IMR-90 (cell line): Measurements from ENCODE around the gene NLGN2. TPM values are rescaled to one million over a fixed set of nuclear protein-coding genes. Genes with fewer than 3 reads are reported as not detected.
A peak's percentile ranks its signal among the peaks of the same experiment; 100 is the strongest.

ENCODE experiments used
- ATAC-seq: fragments of 200-7000 bp; cut with Tn5 transposase; 2 replicates; pipeline ENCODE4 v1.9.1; 2020; ENCODE audit warnings: low read depth, mild to moderate bottlenecking, moderate library complexity
- BruUV-seq: library from RNA; stranded (reverse); fragments of 400-500 nt; replicated peaks from 2 replicates; lab custom pipeline; 2021; lab: Mats Ljungman, UMichigan
- CTCF ChIA-PET: fragments of 300-600 bp; formaldehyde crosslinking; extraction: SDS; loops from one replicate; lab custom pipeline; 2021; ENCODE audit warnings: antibody characterized with exemption; lab: Yijun Ruan, JAX
- POLR2A ChIA-PET: fragments of 300-600 bp; sonication (Branson Sonifier 250); formaldehyde crosslinking; loops from one replicate; lab custom pipeline; 2022; ENCODE audit warnings: antibody characterized with exemption; ENCODE audit not compliant: unreplicated experiment; lab: Charles Lee
- DNase-seq: peaks from one replicate; pipeline ENCODE4 v3.0.0; 2013
- H2AFZ ChIP-seq: replicated peaks from 2 replicates; pipeline ENCODE3; 2013; ENCODE audit warnings: low read length, mild to moderate bottlenecking; ENCODE audit not compliant: poor library complexity
- H2AK5ac ChIP-seq: 2 replicates; pipeline ENCODE4 v1.6.1; 2013; ENCODE audit warnings: low read depth, low read length, inconsistent platforms
- H2AK9ac ChIP-seq: replicated peaks from 2 replicates; pipeline ENCODE3; 2013; ENCODE audit warnings: mild to moderate bottlenecking, low read depth, low read length, moderate library complexity; ENCODE audit not compliant: poor library complexity
- H2BK120ac ChIP-seq: 2 replicates; pipeline ENCODE4 v1.6.1; 2013; ENCODE audit warnings: low read depth, low read length, inconsistent platforms
- H2BK15ac ChIP-seq: 3 replicates; pipeline ENCODE4 v1.6.1; 2013; ENCODE audit warnings: low read depth, low read length, inconsistent platforms
- H2BK20ac ChIP-seq: 2 replicates; pipeline ENCODE4 v1.6.1; 2013; ENCODE audit warnings: low read depth, mild to moderate bottlenecking, inconsistent platforms, low read length, moderate library complexity
- H2BK5ac ChIP-seq: 2 replicates; pipeline ENCODE4 v1.6.1; 2013; ENCODE audit warnings: mild to moderate bottlenecking, low read depth, low read length, inconsistent platforms; ENCODE audit not compliant: poor library complexity, severe bottlenecking
- H3K14ac ChIP-seq: replicated peaks from 2 replicates; pipeline ENCODE4 v1.6.1; 2013; ENCODE audit warnings: low read depth, low read length, inconsistent platforms
- H3K18ac ChIP-seq: 2 replicates; pipeline ENCODE4 v1.6.1; 2013; ENCODE audit warnings: low read depth, low read length, control low read depth
- H3K23ac ChIP-seq: 2 replicates; pipeline ENCODE4 v1.6.1; 2013; ENCODE audit warnings: low read depth, low read length, inconsistent platforms
- H3K27ac ChIP-seq: 2 replicates; pipeline ENCODE4 v1.5.1; 2013; ENCODE audit warnings: mild to moderate bottlenecking, control low read depth, low read length; ENCODE audit not compliant: insufficient read depth
- H3K27me3 ChIP-seq: 2 replicates; pipeline ENCODE4 v1.6.1; 2013; ENCODE audit warnings: low read length; ENCODE audit not compliant: control insufficient read depth, insufficient read depth
- H3K36me3 ChIP-seq: 2 replicates; pipeline ENCODE4 v1.6.1; 2013; ENCODE audit warnings: low read length, mixed read lengths; ENCODE audit not compliant: control insufficient read depth, insufficient read depth
- H3K4ac ChIP-seq: 2 replicates; pipeline ENCODE4 v1.6.1; 2013; ENCODE audit warnings: low read depth, low read length, inconsistent platforms
- H3K4me1 ChIP-seq: 2 replicates; pipeline ENCODE4 v1.6.1; 2013; ENCODE audit warnings: low read length, mixed read lengths; ENCODE audit not compliant: control insufficient read depth, insufficient read depth
- H3K4me2 ChIP-seq: 2 replicates; pipeline ENCODE4 v1.6.1; 2013; ENCODE audit warnings: low read depth, mild to moderate bottlenecking, control low read depth, low read length, moderate library complexity
- H3K4me3 ChIP-seq: 2 replicates; pipeline ENCODE4 v1.5.1; 2013; ENCODE audit warnings: low read depth, mild to moderate bottlenecking, control low read depth, low read length, moderate library complexity; ENCODE audit not compliant: insufficient read depth
- H3K56ac ChIP-seq: 2 replicates; pipeline ENCODE4 v1.6.1; 2013; ENCODE audit warnings: low read length, inconsistent platforms; ENCODE audit not compliant: insufficient read depth; ENCODE audit errors: extremely low read depth
- H3K79me1 ChIP-seq, 2 experiments: 2 replicates each; pipeline ENCODE4 v1.6.1; 2013; ENCODE audit warnings: low read length in 2 of 2, inconsistent platforms in 1 of 2, low read depth in 1 of 2
- H3K9ac ChIP-seq: 2 replicates; pipeline ENCODE4 v1.6.1; 2013; ENCODE audit warnings: low read depth, low read length, control low read depth
- H3K9me1 ChIP-seq: 2 replicates; pipeline ENCODE4 v1.6.1; 2013; ENCODE audit warnings: low read length, inconsistent platforms; ENCODE audit not compliant: insufficient read depth
- H3K9me3 ChIP-seq: 2 replicates; pipeline ENCODE4 v1.6.1; 2013; ENCODE audit warnings: low read length; ENCODE audit not compliant: control insufficient read depth, insufficient read depth
- H4K20me1 ChIP-seq: 2 replicates; pipeline ENCODE4 v1.6.1; 2013; ENCODE audit warnings: low read length, inconsistent platforms; ENCODE audit not compliant: insufficient read depth
- H4K5ac ChIP-seq: 2 replicates; pipeline ENCODE4 v1.6.1; 2013; ENCODE audit warnings: mild to moderate bottlenecking, low read depth, low read length, control low read depth
- H4K8ac ChIP-seq, 2 experiments: 2 replicates each; pipeline ENCODE4 v1.6.1; 2013; ENCODE audit warnings: low read depth in 2 of 2, low read length in 2 of 2, control low read depth in 1 of 2, inconsistent platforms in 1 of 2
- H4K91ac ChIP-seq: 2 replicates; pipeline ENCODE4 v1.6.1; 2013; ENCODE audit warnings: low read depth, low read length, inconsistent platforms; ENCODE audit not compliant: insufficient read depth
- CHD1 ChIP-seq: IDR thresholded peaks from 2 replicates; pipeline ENCODE4 v1.6.1; 2012; ENCODE audit warnings: low read depth, low read length, improper control_type of control experiment
- MAFK ChIP-seq: IDR thresholded peaks from 2 replicates; pipeline ENCODE4 v1.6.1; 2012; ENCODE audit warnings: low read depth, low read length, improper control_type of control experiment
- MAZ ChIP-seq: IDR thresholded peaks from 2 replicates; pipeline ENCODE4 v1.6.1; 2012; ENCODE audit warnings: low read depth, mild to moderate bottlenecking, low read length, improper control_type of control experiment, moderate library complexity, borderline replicate concordance
- NFE2L2 ChIP-seq: fragments of 150-350 bp; IDR thresholded peaks from 2 replicates; pipeline ENCODE4 v1.6.1; 2016; ENCODE audit warnings: low read depth, mild to moderate bottlenecking, low read length
- POLR2A ChIP-seq: IDR thresholded peaks from 2 replicates; pipeline ENCODE4 v1.6.1; 2012; ENCODE audit warnings: mild to moderate bottlenecking, low read depth, low read length
- RAD21 ChIP-seq: IDR thresholded peaks from 2 replicates; pipeline ENCODE4 v1.6.1; 2012; ENCODE audit warnings: low read length, improper control_type of control experiment
- RFX5 ChIP-seq: IDR thresholded peaks from 2 replicates; pipeline ENCODE4 v1.8.0; 2012; ENCODE audit warnings: low read depth, mild to moderate bottlenecking, low read length, moderate library complexity
- SMC3 ChIP-seq: fragments of 150-350 bp; IDR thresholded peaks from 2 replicates; pipeline ENCODE4 v1.6.1; 2016; ENCODE audit warnings: low read depth, mild to moderate bottlenecking, antibody characterized with exemption, low read length, moderate library complexity
- WGBS, 2 experiments: methylation state at CpG; one replicate each; pipeline versions ENCODE4 v1.1.5 to v1.1.7; 2013; ENCODE audit warnings: missing lambda C conversion rate in 2 of 2; ENCODE audit not compliant: insufficient read length in 1 of 2; ENCODE audit errors: extremely low coverage in 2 of 2; 5-methylcytosine and 5-hydroxymethylcytosine counted together
- dilution Hi-C: fragments of 300-500 bp; cut with HindIII; formaldehyde crosslinking; loops from one replicate; pipeline ENCODE4 v1.14.3; 2018; ENCODE audit warnings: low sequenced_read_pairs; ENCODE audit not compliant: unreplicated experiment
- in situ Hi-C: fragments of 300-500 bp; cut with MboI; formaldehyde crosslinking; loops from 3 replicates; pipeline ENCODE4 v1.14.3; 2019; ENCODE audit warnings: low sequenced_read_pairs, inconsistent platforms, mixed read lengths
- intact Hi-C: fragments of 100-400 bp; cut with micrococcal nuclease; formaldehyde crosslinking; loops from 2 replicates; pipeline ENCODE4 v1.10.0; 2022
- polyA plus RNA-seq, 3 experiments: library from polyadenylated mRNA; depleted of rRNA; stranded (reverse); fragments of >200 nt; gene quantifications; 2 replicates each; pipeline ENCODE4 v1.2.3, GENCODE V29; 2012; ENCODE audit warnings: low replicate concordance in 1 of 3
- total RNA-seq: library from RNA; depleted of rRNA; stranded (reverse); fragments of >200 nt; gene quantifications from 2 replicates; pipeline ENCODE4 v1.2.3, GENCODE V29; 2012
- TF ChIP-seq, protein P1 (sequence below): conservative IDR thresholded peaks from 2 replicates; pipeline ENCODE4 v1.5.1; 2012; ENCODE audit warnings: mild to moderate bottlenecking, low read depth, low read length, improper control_type of control experiment
- TF ChIP-seq, protein P2 (sequence below): fragments of 150-350 bp; IDR thresholded peaks from 2 replicates; pipeline ENCODE4 v1.6.1; 2017; ENCODE audit warnings: mild to moderate bottlenecking, antibody characterized with exemption, low read length, low read depth
- TF ChIP-seq, protein P3 (sequence below): fragments of 150-350 bp; IDR thresholded peaks from 2 replicates; pipeline ENCODE4 v1.6.1; 2016; ENCODE audit warnings: low read depth, mild to moderate bottlenecking, low read length, moderate library complexity, borderline replicate concordance

Gene NLGN2
- total and polyA plus RNA-seq, 2 of the 4 experiments (the other 2 are of a cell fraction) = 1.8 to 38.1 TPM

DNA sequence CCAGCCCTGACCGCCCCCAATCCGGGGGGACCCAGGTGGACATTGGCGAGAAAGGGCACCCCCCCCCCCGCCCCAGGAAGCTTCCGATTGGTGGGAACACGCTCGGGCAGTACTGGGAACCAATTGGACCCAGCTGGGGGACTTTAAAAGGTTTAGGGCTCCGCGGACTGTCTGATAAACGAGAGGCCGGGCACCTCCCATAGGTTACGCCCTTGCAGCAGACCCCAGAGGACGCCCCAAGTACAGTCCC lies 4.0 kb upstream of the NLGN2 start:
- DNase-seq = no peak
- H2AK9ac ChIP-seq = peak overlapping the region; percentile 97
- no peaks in the 10 kb centered on the region for H3K9me1 ChIP-seq
- no peak for TF ChIP-seq MAFK
- TF ChIP-seq, protein P1, sequence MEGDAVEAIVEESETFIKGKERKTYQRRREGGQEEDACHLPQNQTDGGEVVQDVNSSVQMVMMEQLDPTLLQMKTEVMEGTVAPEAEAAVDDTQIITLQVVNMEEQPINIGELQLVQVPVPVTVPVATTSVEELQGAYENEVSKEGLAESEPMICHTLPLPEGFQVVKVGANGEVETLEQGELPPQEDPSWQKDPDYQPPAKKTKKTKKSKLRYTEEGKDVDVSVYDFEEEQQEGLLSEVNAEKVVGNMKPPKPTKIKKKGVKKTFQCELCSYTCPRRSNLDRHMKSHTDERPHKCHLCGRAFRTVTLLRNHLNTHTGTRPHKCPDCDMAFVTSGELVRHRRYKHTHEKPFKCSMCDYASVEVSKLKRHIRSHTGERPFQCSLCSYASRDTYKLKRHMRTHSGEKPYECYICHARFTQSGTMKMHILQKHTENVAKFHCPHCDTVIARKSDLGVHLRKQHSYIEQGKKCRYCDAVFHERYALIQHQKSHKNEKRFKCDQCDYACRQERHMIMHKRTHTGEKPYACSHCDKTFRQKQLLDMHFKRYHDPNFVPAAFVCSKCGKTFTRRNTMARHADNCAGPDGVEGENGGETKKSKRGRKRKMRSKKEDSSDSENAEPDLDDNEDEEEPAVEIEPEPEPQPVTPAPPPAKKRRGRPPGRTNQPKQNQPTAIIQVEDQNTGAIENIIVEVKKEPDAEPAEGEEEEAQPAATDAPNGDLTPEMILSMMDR = no peak
- TF ChIP-seq, protein P2, sequence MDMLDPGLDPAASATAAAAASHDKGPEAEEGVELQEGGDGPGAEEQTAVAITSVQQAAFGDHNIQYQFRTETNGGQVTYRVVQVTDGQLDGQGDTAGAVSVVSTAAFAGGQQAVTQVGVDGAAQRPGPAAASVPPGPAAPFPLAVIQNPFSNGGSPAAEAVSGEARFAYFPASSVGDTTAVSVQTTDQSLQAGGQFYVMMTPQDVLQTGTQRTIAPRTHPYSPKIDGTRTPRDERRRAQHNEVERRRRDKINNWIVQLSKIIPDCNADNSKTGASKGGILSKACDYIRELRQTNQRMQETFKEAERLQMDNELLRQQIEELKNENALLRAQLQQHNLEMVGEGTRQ = no peak
- TF ChIP-seq, protein P3, sequence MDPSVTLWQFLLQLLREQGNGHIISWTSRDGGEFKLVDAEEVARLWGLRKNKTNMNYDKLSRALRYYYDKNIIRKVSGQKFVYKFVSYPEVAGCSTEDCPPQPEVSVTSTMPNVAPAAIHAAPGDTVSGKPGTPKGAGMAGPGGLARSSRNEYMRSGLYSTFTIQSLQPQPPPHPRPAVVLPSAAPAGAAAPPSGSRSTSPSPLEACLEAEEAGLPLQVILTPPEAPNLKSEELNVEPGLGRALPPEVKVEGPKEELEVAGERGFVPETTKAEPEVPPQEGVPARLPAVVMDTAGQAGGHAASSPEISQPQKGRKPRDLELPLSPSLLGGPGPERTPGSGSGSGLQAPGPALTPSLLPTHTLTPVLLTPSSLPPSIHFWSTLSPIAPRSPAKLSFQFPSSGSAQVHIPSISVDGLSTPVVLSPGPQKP = no peak
- TF ChIP-seq NFE2L2 = no peak
- TF ChIP-seq RAD21 = no peak
- TF ChIP-seq SMC3 = no peak
- TF ChIP-seq MAZ = no peak
- no peak for TF ChIP-seq RFX5
- TF ChIP-seq POLR2A = no peak
- TF ChIP-seq CHD1 = no peak
- no peak overlapping the region for H2BK20ac ChIP-seq
- H2BK15ac ChIP-seq = no peak overlapping the region
- dilution Hi-C loops (no loop called here), in situ Hi-C loops (no loop called here), intact Hi-C loops (no loop called here)
- peak; percentile 45 for ATAC-seq
- H2AFZ ChIP-seq = peak overlapping the region; percentile 100
- H3K18ac ChIP-seq = no peak overlapping the region
- H4K8ac ChIP-seq = peak overlapping the region; percentile 63 to 90; a peak in 3 of 4 replicates
- peak overlapping the region; percentile 64 for H3K4me3 ChIP-seq
- CTCF ChIA-PET = interaction anchor here (0.8 kb wide), 1 partner anchor 32 kb away, joined by 4 read pairs; the partner anchor contains the start of gene TMEM102
- H3K56ac ChIP-seq = peak overlapping the region; percentile 64; the same call in 1 of the 2 replicates
- BruUV-seq = no TSS peak
- POLR2A ChIA-PET = interaction anchor here (0.6 to 1.7 kb wide), 8 partner anchors 9 to 1940 kb away, joined by 3 to 9 read pairs (median 4); partner anchors contain the start of gene PLSCR3
- peaks cover 11 to 51% of the 10 kb centered on the region in 2 experiments for H3K79me1 ChIP-seq
- peak overlapping the region; percentile 94 for H3K14ac ChIP-seq
- H3K4me2 ChIP-seq = peak overlapping the region; percentile 95
- H3K27ac ChIP-seq = peak overlapping the region; percentile 75
- 0 out of 2 replicates have a peak overlapping the region, but pooled peaks have one; percentile 55 for H2BK120ac ChIP-seq
- H3K23ac ChIP-seq = peak overlapping the region; percentile 67; the same call in 1 of the 2 replicates
- H4K91ac ChIP-seq = peak overlapping the region; percentile 80
- no CpG with 5 or more reads among the region's 13 CpGs for WGBS, 2 experiments
- H3K9ac ChIP-seq = peak overlapping the region; percentile 84
- H4K5ac ChIP-seq = no peak overlapping the region
- peak overlapping the region; percentile 86 for H3K4ac ChIP-seq
- H4K20me1 ChIP-seq = peaks cover 7% of the 10 kb centered on the region
- H3K36me3 ChIP-seq = peaks cover 2% of the 10 kb centered on the region; the same call in 1 of the 2 replicates
- peaks cover 9% of the 10 kb centered on the region for H3K4me1 ChIP-seq
- H3K9me3 ChIP-seq = no peaks in the 10 kb centered on the region
- H2BK5ac ChIP-seq = peak overlapping the region; percentile 61
- H2AK5ac ChIP-seq = no peak overlapping the region
- H3K27me3 ChIP-seq = no peaks in the 10 kb centered on the region
